AG10803 (cell line): ENCODE data around the gene METRNL.
"Not testable (repeated sequence)": the region's sequence is repeated elsewhere in the genome, so short reads cannot be mapped to it uniquely, and the experiment has no call there.

ENCODE experiments used
- DNase-seq: peaks from one replicate; pipeline ENCODE4 v3.0.0; 2010; ENCODE audit warnings: low read depth
- H3K4me3 ChIP-seq: 2 replicates; pipeline ENCODE4 v1.5.1; 2011; ENCODE audit warnings: mild to moderate bottlenecking, low read length, control low read depth
- CTCF ChIP-seq: conservative IDR thresholded peaks from 2 replicates; pipeline ENCODE4 v1.5.1; 2011; ENCODE audit warnings: mild to moderate bottlenecking, low read length, control low read depth, inconsistent platforms

The METRNL gene

GRCh38 chr17:83128306-83129240 is 49.2 kb downstream of the METRNL start:
- no peak overlapping the region for H3K4me3 ChIP-seq
- DNase-seq: no peak
- TF ChIP-seq CTCF: no peak

- TF ChIP-seq CTCF: no peak
- DNase-seq: no peak
- H3K4me3 ChIP-seq: no peak overlapping the region
These were observed 50.3 kb downstream of the METRNL start for GRCh38 chr17:83129676-83130075.

- TF ChIP-seq CTCF: no peak
- no peak overlapping the region for H3K4me3 ChIP-seq
- DNase-seq: no peak
These were observed 52.1 kb downstream of the METRNL start for GRCh38 chr17:83131401-83132011.

GRCh38 chr17:83132251-83133081 is 53.1 kb downstream of the METRNL start:
- no peak for DNase-seq

GRCh38 chr17:83133302-83134121 is 54.1 kb downstream of the METRNL start:
- TF ChIP-seq CTCF: no peak
- H3K4me3 ChIP-seq: no peak overlapping the region

More at GRCh38 chr17:83132251-83133081, 53.1 kb downstream of the METRNL start:
- no peak overlapping the region for H3K4me3 ChIP-seq
- no peak for TF ChIP-seq CTCF

GRCh38 chr17:83134456-83134855 is 55.0 kb downstream of the METRNL start:
- not testable (repeated sequence) for H3K4me3 ChIP-seq, DNase-seq

More at GRCh38 chr17:83133302-83134121, 54.1 kb downstream of the METRNL start:
- no peak for DNase-seq
